HCT116 (cell line): Measurements from ENCODE around the gene RLBP1. TPM values are rescaled to one million over a fixed set of nuclear protein-coding genes. Genes with fewer than 3 reads are reported as not detected.

Experiments
- ATAC-seq: fragments of 200-7000 bp; cut with Tn5 transposase; 2 replicates; pipeline ENCODE4 v1.9.1; 2020; ENCODE audit warnings: mild to moderate bottlenecking, moderate library complexity
- BruUV-seq: library from RNA; stranded (reverse); fragments of 400-500 nt; replicated peaks from 2 replicates; lab custom pipeline; 2021; lab: Mats Ljungman, UMichigan
- CTCF ChIA-PET: fragments of 300-600 bp; sonication (Branson Sonifier 250); formaldehyde crosslinking; loops from one replicate; lab custom pipeline; 2021; ENCODE audit warnings: antibody characterized with exemption; lab: Charles Lee
- POLR2A ChIA-PET: fragments of 300-600, 350-600 bp; sonication (Branson Sonifier 250); formaldehyde crosslinking; loops from one replicate; lab custom pipeline; 2021; ENCODE audit warnings: antibody characterized with exemption; lab: Charles Lee
- RAD21 ChIA-PET, 2 experiments: fragments of 300-600 bp; sonication (Branson Sonifier 250); formaldehyde crosslinking; loops; one replicate each; lab custom pipeline; 2023; ENCODE audit warnings: low total read pairs in 2 of 2; ENCODE audit not compliant: uncharacterized antibody in 2 of 2, unreplicated experiment in 2 of 2, low non-redundant PET in 1 of 2; lab: Charles Lee
- DNase-seq: peaks from one replicate; pipeline ENCODE4 v3.0.0-alpha.2; 2010; ENCODE audit warnings: low read depth, low spot score
- H2AFZ ChIP-seq: fragments of 200-600 bp; shearing (Covaris generic), sonication (generic); 2 replicates; pipeline ENCODE4 v1.6.1; 2017; ENCODE audit warnings: low read depth, mixed run types, mixed read lengths, antibody characterized with exemption, low read length; ENCODE audit not compliant: poor library complexity, severe bottlenecking
- H3K27ac ChIP-seq: 2 replicates; pipeline ENCODE4 v1.5.1; 2012; ENCODE audit warnings: low read depth, low read length
- H3K27me3 ChIP-seq: fragments of 200-600 bp; sonication (generic); 2 replicates; pipeline ENCODE4 v1.6.1; 2016; ENCODE audit warnings: mixed run types, low read length, mixed read lengths; ENCODE audit not compliant: insufficient read depth
- H3K36me3 ChIP-seq, 2 experiments: fragments of 200-500 bp in 1 of 2; fragments of 200-600 bp in 1 of 2; sonication (Bioruptor generic) in 1 of 2; sonication (generic) in 1 of 2; 2 replicates each; pipeline versions ENCODE4 v1.5.1 to v1.6.1; 2014 to 2016; ENCODE audit warnings: low read length in 2 of 2, inconsistent platforms in 1 of 2, mixed read lengths in 1 of 2, mixed run types in 1 of 2; ENCODE audit not compliant: insufficient read depth in 2 of 2, control insufficient read depth in 1 of 2
- H3K4me1 ChIP-seq, 2 experiments: fragments of 200-600 bp in 1 of 2; sonication (generic) in 1 of 2; 2 replicates each; pipeline versions ENCODE4 v1.5.1 to v1.6.1; 2012 to 2017; ENCODE audit warnings: low read length in 2 of 2, inconsistent platforms in 1 of 2, mild to moderate bottlenecking in 1 of 2, mixed read lengths in 1 of 2, mixed run types in 1 of 2, moderate library complexity in 1 of 2; ENCODE audit not compliant: insufficient read depth in 2 of 2, control insufficient read depth in 1 of 2
- H3K4me2 ChIP-seq: fragments of 200-600 bp; sonication (generic); 2 replicates; pipeline ENCODE4 v1.6.1; 2017; ENCODE audit warnings: mixed run types, low read length, mixed read lengths
- H3K4me3 ChIP-seq, 2 experiments: fragments of 200-600 bp in 1 of 2; sonication (generic) in 1 of 2; replicated peaks in 1 of 2; 2 replicates each; pipeline ENCODE4 v1.5.1; 2011 to 2016; ENCODE audit warnings: low read length in 2 of 2, control low read depth in 1 of 2, low read depth in 1 of 2, mild to moderate bottlenecking in 1 of 2, mixed read lengths in 1 of 2, mixed run types in 1 of 2
- H3K79me2 ChIP-seq: fragments of 200-600 bp; sonication (generic); 2 replicates; pipeline ENCODE4 v1.6.1; 2017; ENCODE audit warnings: mild to moderate bottlenecking, mixed run types, low read length, moderate library complexity, mixed read lengths; ENCODE audit not compliant: insufficient read depth
- H3K9ac ChIP-seq: fragments of 200-600 bp; sonication (generic); 2 replicates; pipeline ENCODE4 v1.6.1; 2016; ENCODE audit warnings: low read length, mixed read lengths
- H3K9me2 ChIP-seq: fragments of 200-600 bp; sonication (generic), shearing (Covaris generic); 2 replicates; pipeline ENCODE4 v1.6.1; 2017; ENCODE audit warnings: mixed run types, mild to moderate bottlenecking, moderate library complexity; ENCODE audit not compliant: insufficient read depth
- H3K9me3 ChIP-seq, 2 experiments: fragments of 200-500 bp in 1 of 2; fragments of 200-600 bp in 1 of 2; sonication (Bioruptor generic) in 1 of 2; sonication (generic) in 1 of 2; 2 replicates each; pipeline ENCODE4 v1.6.1; 2014 to 2017; ENCODE audit warnings: low read length in 2 of 2, mixed read lengths in 2 of 2, inconsistent platforms in 1 of 2, low read depth in 1 of 2, mild to moderate bottlenecking in 1 of 2, mixed run types in 1 of 2, moderate library complexity in 1 of 2; ENCODE audit not compliant: control insufficient read depth in 1 of 2, insufficient read depth in 1 of 2
- H4K20me1 ChIP-seq: fragments of 200-600 bp; sonication (generic), shearing (Covaris generic); 2 replicates; pipeline ENCODE4 v1.6.1; 2017; ENCODE audit warnings: mixed run types, mild to moderate bottlenecking, moderate library complexity; ENCODE audit not compliant: insufficient read depth
- CEBPB ChIP-seq: IDR thresholded peaks from 2 replicates; pipeline ENCODE4 v1.6.1; 2012; ENCODE audit warnings: low read depth
- CTCF ChIP-seq, 3 experiments: fragments of 200-600 bp in 1 of 3; sonication (generic) in 1 of 3; IDR thresholded peaks in 2 of 3; conservative IDR thresholded peaks in 1 of 3; 2 replicates each; pipeline ENCODE4 v1.5.1; 2012 to 2017; ENCODE audit warnings: low read depth in 2 of 3, low read length in 2 of 3, antibody characterized with exemption in 1 of 3, borderline replicate concordance in 1 of 3, control low read depth in 1 of 3, mild to moderate bottlenecking in 1 of 3, mixed read lengths in 1 of 3, mixed run types in 1 of 3, moderate library complexity in 1 of 3; ENCODE audit not compliant: insufficient read depth in 1 of 3
- ELF1 ChIP-seq: IDR thresholded peaks from 2 replicates; pipeline ENCODE4 v1.6.1; 2012; ENCODE audit warnings: low read depth, borderline replicate concordance
- FOSL1 ChIP-seq: IDR thresholded peaks from 2 replicates; pipeline ENCODE4 v1.6.1; 2012; ENCODE audit warnings: low read depth
- MAX ChIP-seq: IDR thresholded peaks from 2 replicates; pipeline ENCODE4 v1.6.1; 2012
- RAD21 ChIP-seq: IDR thresholded peaks from 2 replicates; pipeline ENCODE4 v1.6.1; 2012; ENCODE audit warnings: low read depth, mild to moderate bottlenecking
- REST ChIP-seq: IDR thresholded peaks from 2 replicates; pipeline ENCODE4 v1.6.1; 2012; ENCODE audit warnings: low read depth
- SRF ChIP-seq: IDR thresholded peaks from 2 replicates; pipeline ENCODE4 v1.6.1; 2012; ENCODE audit warnings: low read depth
- YY1 ChIP-seq: IDR thresholded peaks from 2 replicates; pipeline ENCODE4 v1.6.1; 2011; ENCODE audit warnings: low read length, low read depth, moderate library complexity, mild to moderate bottlenecking; ENCODE audit not compliant: insufficient replicate concordance; ENCODE audit errors: extremely low read depth
- ZBTB33 ChIP-seq: IDR thresholded peaks from 2 replicates; pipeline ENCODE4 v1.6.1; 2011; ENCODE audit warnings: mild to moderate bottlenecking, low read length, moderate library complexity; ENCODE audit not compliant: insufficient replicate concordance; ENCODE audit errors: extremely low read depth
- intact Hi-C: fragments of 100-400 bp; cut with micrococcal nuclease; formaldehyde crosslinking; loops from 2 replicates; pipeline ENCODE4 v1.10.0; 2022
- total RNA-seq: library from RNA; stranded (reverse); gene quantifications from one replicate; pipeline ENCODE4 v1.2.1, GENCODE V29; 2021; ENCODE audit not compliant: unreplicated experiment

RLBP1 gene
- total RNA-seq, 1 experiment from 2014 or later = 0.12 TPM

GRCh38 chr15:89218531-89218930, 2.8 kb downstream of the RLBP1 start:
- no peak overlapping the region for H3K4me2 ChIP-seq
- no peak for TF ChIP-seq FOSL1
- ATAC-seq (no peak), DNase-seq (no peak)
- no peak overlapping the region for H3K27ac ChIP-seq
- H3K27me3 ChIP-seq = no peaks in the 10 kb centered on the region
- peaks cover 0 to 8% of the 10 kb centered on the region in 2 experiments; a peak in 2 of 4 replicates for H3K4me1 ChIP-seq
- H2AFZ ChIP-seq = no peak overlapping the region
- no peak overlapping the region for H3K9ac ChIP-seq
- ChIA-PET CTCF (no interaction called here), POLR2A (no interaction called here), RAD21 (no interaction called here)
- H3K4me3 ChIP-seq = no peak overlapping the region
- BruUV-seq = no TSS peak
- no peaks in the 10 kb centered on the region for H3K9me2 ChIP-seq
- intact Hi-C loops = no loop called here
- H3K79me2 ChIP-seq = no peaks in the 10 kb centered on the region
- H3K9me3 ChIP-seq = no peaks in the 10 kb centered on the region
- H4K20me1 ChIP-seq = no peaks in the 10 kb centered on the region
- no peaks in the 10 kb centered on the region for H3K36me3 ChIP-seq

GRCh38 chr15:89217686-89218376, 3.5 kb downstream of the RLBP1 start:
- DNase-seq = no peak
- H3K79me2 ChIP-seq = no peaks in the 10 kb centered on the region
- ATAC-seq = no peak
- POLR2A ChIA-PET = no interaction called here
- CTCF ChIA-PET = interaction anchor here (1.9 kb wide), 1 partner anchor 11 kb away, joined by 11 read pairs; no protein-coding TSS in a partner anchor
- no peaks in the 10 kb centered on the region for H4K20me1 ChIP-seq
- H3K9me2 ChIP-seq = no peaks in the 10 kb centered on the region
- no peaks in the 10 kb centered on the region for H3K36me3 ChIP-seq
- no peak overlapping the region for H3K4me3 ChIP-seq
- RAD21 ChIA-PET = no interaction called here
- no peak overlapping the region for H3K4me2 ChIP-seq
- no peaks in the 10 kb centered on the region for H3K27me3 ChIP-seq
- BruUV-seq = no TSS peak
- peaks cover 0 to 8% of the 10 kb centered on the region in 2 experiments; a peak in 2 of 4 replicates for H3K4me1 ChIP-seq
- H2AFZ ChIP-seq = no peak overlapping the region
- H3K9ac ChIP-seq = no peak overlapping the region
- intact Hi-C loops = no loop called here
- H3K9me3 ChIP-seq = no peaks in the 10 kb centered on the region
- no peak overlapping the region for H3K27ac ChIP-seq
- no peak for TF ChIP-seq ELF1
- TF ChIP-seq RAD21 = no peak
- TF ChIP-seq SRF = no peak
- TF ChIP-seq FOSL1 = no peak
- no peak for TF ChIP-seq YY1
- TF ChIP-seq CEBPB = no peak
- no peak for TF ChIP-seq MAX
- TF ChIP-seq CTCF (IDR thresholded peaks at IDR 0.05 in 2 of 3, conservative IDR thresholded peaks at IDR 0.05 in 1 of 3; ENCODE audit: borderline replicate concordance in 1 of 3, insufficient read depth in 1 of 3, low read depth in 2 of 3, low read length in 2 of 3) = no peak
- TF ChIP-seq ZBTB33 = no peak
- TF ChIP-seq REST = no peak
